HG03520 (cell line): ENCODE data around the gene LRIT3.
"Not testable (repeated sequence)": the region's sequence is repeated elsewhere in the genome, so short reads cannot be mapped to it uniquely, and the experiment has no call there.

Source experiments
- ATAC-seq: cut with Tn5 transposase; IDR thresholded peaks from one replicate; pipeline ENCODE4 v1.9.1; 2021; ENCODE audit warnings: mild to moderate bottlenecking, moderate library complexity; ENCODE audit not compliant: unreplicated experiment

The LRIT3 gene

GRCh38 chr4:109848501-109848900, 594 bp downstream of the LRIT3 start:
- ATAC-seq: no peak

- ATAC-seq: no peak
These were observed 2.7 kb downstream of the LRIT3 start for GRCh38 chr4:109850601-109851000.

- ATAC-seq: not testable (repeated sequence)
These were observed 11.8 kb downstream of the LRIT3 start for GRCh38 chr4:109859426-109860300.

GRCh38 chr4:109861271-109861670, 13.4 kb downstream of the LRIT3 start:
- ATAC-seq: no peak

- ATAC-seq: no peak
These were observed 14.1 kb downstream of the LRIT3 start for GRCh38 chr4:109861916-109862511.

GRCh38 chr4:109864134-109864533, 16.2 kb downstream of the LRIT3 start:
- no peak for ATAC-seq

- ATAC-seq: no peak
These were observed 22.2 kb downstream of the LRIT3 start for GRCh38 chr4:109870061-109870460.

- no peak for ATAC-seq
These were observed 24.2 kb downstream of the LRIT3 start for GRCh38 chr4:109872065-109872464.

- no peak for ATAC-seq
These were observed 25.2 kb downstream of the LRIT3 start for GRCh38 chr4:109872950-109873656.

GRCh38 chr4:109873791-109874514, 26.0 kb downstream of the LRIT3 start:
- ATAC-seq: no peak

- ATAC-seq: no peak
These were observed 27.2 kb downstream of the LRIT3 start for GRCh38 chr4:109875106-109875505.

GRCh38 chr4:109875553-109875952, 27.6 kb downstream of the LRIT3 start:
- ATAC-seq: not testable (repeated sequence)

- no peak for ATAC-seq
These were observed 28.8 kb downstream of the LRIT3 start for GRCh38 chr4:109876634-109877265.

GRCh38 chr4:109877400-109877799, 29.5 kb downstream of the LRIT3 start:
- peak; percentile 94 for ATAC-seq

GRCh38 chr4:109878355-109878754, 30.4 kb downstream of the LRIT3 start:
- no peak for ATAC-seq

GRCh38 chr4:109879081-109879480, 31.2 kb downstream of the LRIT3 start:
- no peak for ATAC-seq

GRCh38 chr4:109879636-109880314, 31.9 kb downstream of the LRIT3 start:
- no peak for ATAC-seq

- no peak for ATAC-seq
These were observed 38.4 kb downstream of the LRIT3 start for GRCh38 chr4:109886303-109886702.

GRCh38 chr4:109887071-109887470, 39.2 kb downstream of the LRIT3 start:
- no peak for ATAC-seq

- ATAC-seq: no peak
These were observed 42.2 kb downstream of the LRIT3 start for GRCh38 chr4:109890076-109890475.
